HepG2 (cell line): ENCODE results near the gene BABAM2. TPM values are rescaled to one million over a fixed set of nuclear protein-coding genes. Genes with fewer than 3 reads are reported as not detected.

Source experiments
- ATAC-seq: fragments of 200-7000 bp; cut with Tn5 transposase; 3 replicates; pipeline ENCODE4 v1.9.1; 2020; ENCODE audit warnings: mild to moderate bottlenecking, moderate library complexity
- BruUV-seq: library from RNA; stranded (reverse); fragments of 400-500 nt; replicated peaks from 2 replicates; lab custom pipeline; 2021; lab: Mats Ljungman, UMichigan
- CTCF ChIA-PET: fragments of 300-600 bp; formaldehyde crosslinking; extraction: SDS; loops from one replicate; lab custom pipeline; 2021; ENCODE audit warnings: low total read pairs, inconsistent platforms, low intra/inter-chr PET ratio; lab: Yijun Ruan, JAX
- POLR2A ChIA-PET: fragments of 350-600 bp; sonication (Branson Sonifier 250); formaldehyde crosslinking; loops from one replicate; lab custom pipeline; 2020; ENCODE audit warnings: antibody characterized with exemption, inconsistent platforms; lab: Yijun Ruan, JAX
- DNase-seq: peaks from one replicate; pipeline ENCODE4 v3.0.0-alpha.2; 2015; ENCODE audit warnings: low spot score
- FAIRE-seq: peaks from 3 replicates; lab custom pipeline; 2011; peaks lifted over from hg19 to GRCh38; lab: Jason Lieb, UNC
- H2AFZ ChIP-seq: one replicate; pipeline ENCODE4 v1.6.1; 2011; ENCODE audit warnings: low read length, inconsistent platforms
- H3K27ac ChIP-seq: fragments of 300-600 bp; 3 replicates; pipeline ENCODE4 v1.8.0; 2011; ENCODE audit warnings: mixed run types, mild to moderate bottlenecking, mixed read lengths, low read length, inconsistent platforms; ENCODE audit not compliant: insufficient read depth; ENCODE audit errors: extremely low read length
- H3K27me3 ChIP-seq, 2 experiments: fragments of 200-600 bp in 1 of 2; 2 replicates in 1 of 2; 3 replicates in 1 of 2; pipeline versions ENCODE4 v1.6.0 to v1.8.0; 2011; ENCODE audit warnings: low read length in 2 of 2, mild to moderate bottlenecking in 2 of 2, moderate library complexity in 2 of 2, inconsistent platforms in 1 of 2; ENCODE audit not compliant: insufficient read depth in 2 of 2, control insufficient read depth in 1 of 2
- H3K36me3 ChIP-seq, 2 experiments: fragments of 200-600 bp in 1 of 2; replicated peaks in 1 of 2; 2 replicates in 1 of 2; 3 replicates in 1 of 2; pipeline versions ENCODE4 v1.5.1 to v1.8.0; 2011; ENCODE audit warnings: low read length in 2 of 2, inconsistent platforms in 1 of 2; ENCODE audit not compliant: insufficient read depth in 2 of 2, control insufficient read depth in 1 of 2
- H3K4me1 ChIP-seq: 2 replicates; pipeline ENCODE4 v1.5.1; 2012; ENCODE audit warnings: low read length, inconsistent platforms; ENCODE audit not compliant: insufficient read depth
- H3K4me2 ChIP-seq: 2 replicates; pipeline ENCODE4 v1.6.0; 2011; ENCODE audit warnings: low read depth, low read length, inconsistent platforms
- H3K4me3 ChIP-seq, 3 experiments: fragments of 200-600 bp in 1 of 3; sonication (generic), shearing (Covaris generic) in 1 of 3; replicated peaks in 1 of 3; 2 replicates each; pipeline ENCODE4 v1.5.1; 2011 to 2016; ENCODE audit warnings: low read length in 3 of 3, inconsistent platforms in 2 of 3, low read depth in 2 of 3, mild to moderate bottlenecking in 2 of 3, control low read depth in 1 of 3, mixed read lengths in 1 of 3; ENCODE audit not compliant: insufficient read depth in 1 of 3
- H3K79me2 ChIP-seq: one replicate; pipeline ENCODE4 v1.6.1; 2011; ENCODE audit warnings: low read length, inconsistent platforms; ENCODE audit not compliant: insufficient read depth
- H3K9ac ChIP-seq: 2 replicates; pipeline ENCODE4 v1.6.0; 2011; ENCODE audit warnings: mild to moderate bottlenecking, low read depth, low read length, inconsistent platforms; ENCODE audit not compliant: insufficient read depth
- H3K9me3 ChIP-seq: 2 replicates; pipeline ENCODE4 v1.5.1; 2012; ENCODE audit warnings: mild to moderate bottlenecking, low read length
- H4K20me1 ChIP-seq: 2 replicates; pipeline ENCODE4 v1.6.0; 2011; ENCODE audit warnings: inconsistent platforms, mild to moderate bottlenecking, low read length, moderate library complexity; ENCODE audit not compliant: insufficient read depth
- ATF3 ChIP-seq: sonication (generic); formaldehyde crosslinking; IDR thresholded peaks from 2 replicates; pipeline ENCODE4 v1.4.0; 2020; ENCODE audit warnings: missing genetic modification reagents
- FOSL2 ChIP-seq: sonication (generic); formaldehyde crosslinking; IDR thresholded peaks from 2 replicates; pipeline ENCODE4 v1.4.0; 2020; ENCODE audit warnings: missing genetic modification reagents
- FOXO1 ChIP-seq: sonication (generic); formaldehyde crosslinking; IDR thresholded peaks from 2 replicates; pipeline ENCODE4 v1.4.0; 2020; ENCODE audit warnings: missing genetic modification reagents
- MAX ChIP-seq: IDR thresholded peaks from 2 replicates; pipeline ENCODE4 v1.6.1; 2012; ENCODE audit warnings: inconsistent platforms
- XBP1 ChIP-seq: sonication (generic); formaldehyde crosslinking; IDR thresholded peaks from 2 replicates; pipeline ENCODE4 v1.5.0; 2020; ENCODE audit warnings: missing genetic modification reagents
- ZKSCAN8 ChIP-seq: IDR thresholded peaks from 2 replicates; pipeline ENCODE4 v1.6.1; 2016; ENCODE audit warnings: borderline replicate concordance, missing genetic modification reagents, missing compliant biosample characterization
- ZNF232 ChIP-seq: sonication (generic); formaldehyde crosslinking; IDR thresholded peaks from 2 replicates; pipeline ENCODE4 v1.4.0; 2020; ENCODE audit warnings: missing genetic modification reagents, borderline replicate concordance
- ZNF414 ChIP-seq: sonication (generic); formaldehyde crosslinking; IDR thresholded peaks from 2 replicates; pipeline ENCODE4 v1.5.0; 2020; ENCODE audit warnings: missing genetic modification reagents
- ZNF652 ChIP-seq: IDR thresholded peaks from 2 replicates; pipeline ENCODE4 v1.6.1; 2016; ENCODE audit warnings: low read depth, borderline replicate concordance
- ZNF781 ChIP-seq: sonication (generic); formaldehyde crosslinking; IDR thresholded peaks from 2 replicates; pipeline ENCODE4 v1.5.1; 2020; ENCODE audit warnings: borderline replicate concordance, mild to moderate bottlenecking, missing genetic modification reagents; ENCODE audit errors: not compliant biosample characterization
- WGBS: methylation state at CpG from one replicate; pipeline ENCODE4 v1.1.6; 2017; ENCODE audit warnings: low lambda C conversion rate; 5-methylcytosine and 5-hydroxymethylcytosine counted together
- in situ Hi-C: cut with HindIII; loops from 2 replicates; pipeline ENCODE4 v1.10.0; 2017; ENCODE audit warnings: low pct_unique_long_range_greater_than_20kb; ENCODE audit not compliant: extremely low pct_ligation_motif_present
- intact Hi-C: fragments of 100-400 bp; cut with micrococcal nuclease; formaldehyde crosslinking; loops from one replicate; pipeline ENCODE4 v1.10.0; 2022; ENCODE audit not compliant: unreplicated experiment
- polyA plus RNA-seq, 8 experiments: library from polyadenylated mRNA; depleted of rRNA in 3 of 8; stranded (reverse) in 7 of 8; unstranded in 1 of 8; fragments of >200 nt; fragmentation: Illumina TruSeq in 4 of 8; extraction: Trizol in 4 of 8; gene quantifications; 2 replicates each; pipeline versions ENCODE4 v1.2.1 to v1.2.3, GENCODE V29; 2011 to 2016; ENCODE audit warnings: low read depth in 4 of 8, missing spikeins in 1 of 8, mixed read lengths in 1 of 8; ENCODE audit not compliant: insufficient read depth in 1 of 8
- total RNA-seq, 5 experiments: library from RNA; depleted of rRNA; stranded (reverse); fragments of >200 nt; fragmentation: Illumina TruSeq; extraction: Trizol; gene quantifications; 2 replicates each; pipeline ENCODE4 v1.2.3, GENCODE V29; 2016; ENCODE audit warnings: low read depth in 1 of 5
- TF ChIP-seq, protein P1 (sequence below): sonication (generic); formaldehyde crosslinking; IDR thresholded peaks from 2 replicates; pipeline ENCODE4 v1.4.0; 2020; ENCODE audit warnings: missing genetic modification reagents, borderline replicate concordance
- TF ChIP-seq, protein P2 (sequence below): sonication (generic); formaldehyde crosslinking; IDR thresholded peaks from 2 replicates; pipeline ENCODE4 v1.5.1; 2020; ENCODE audit warnings: mild to moderate bottlenecking, missing genetic modification reagents
- TF ChIP-seq, protein P3 (sequence below): sonication (generic); formaldehyde crosslinking; IDR thresholded peaks from 2 replicates; pipeline ENCODE4 v1.8.0; 2022; ENCODE audit warnings: mild to moderate bottlenecking, missing genetic modification reagents

The BABAM2 gene
- total and polyA plus RNA-seq, 2 of the 13 experiments (the other 11 are each of a cell fraction or from before 2014, with no cell fraction given), result 24.9 to 28.0 TPM

DNA sequence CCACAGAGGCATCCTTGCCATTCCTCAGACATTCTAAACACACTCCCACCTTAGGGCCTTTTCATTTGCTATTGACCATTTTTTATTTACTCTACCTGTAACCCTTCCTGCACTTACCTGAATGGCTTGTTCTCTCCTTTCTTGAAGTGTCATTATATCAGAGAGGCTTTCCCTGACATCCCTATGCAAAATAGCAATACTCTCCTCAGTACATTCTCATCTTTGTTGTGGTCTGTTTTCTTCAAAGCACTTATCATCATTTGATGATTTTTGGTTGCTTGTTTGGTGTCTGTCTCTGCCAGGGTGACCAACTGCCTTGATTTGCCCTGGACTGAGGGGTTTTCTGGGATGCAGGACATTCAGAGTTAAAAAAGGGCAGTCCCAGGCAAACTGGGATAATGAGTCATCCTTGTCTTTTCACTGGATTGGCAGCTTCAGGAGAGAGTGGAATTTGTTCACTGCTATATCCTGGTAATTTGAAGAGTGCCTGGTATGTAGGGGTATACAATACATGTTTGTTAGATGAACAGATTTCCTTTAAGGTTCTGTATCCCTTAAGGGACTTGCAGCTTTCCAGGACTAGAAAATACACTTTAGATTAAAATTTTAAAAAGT is 102.4 kb downstream of the BABAM2 start (continued):
- TF ChIP-seq, protein P1, sequence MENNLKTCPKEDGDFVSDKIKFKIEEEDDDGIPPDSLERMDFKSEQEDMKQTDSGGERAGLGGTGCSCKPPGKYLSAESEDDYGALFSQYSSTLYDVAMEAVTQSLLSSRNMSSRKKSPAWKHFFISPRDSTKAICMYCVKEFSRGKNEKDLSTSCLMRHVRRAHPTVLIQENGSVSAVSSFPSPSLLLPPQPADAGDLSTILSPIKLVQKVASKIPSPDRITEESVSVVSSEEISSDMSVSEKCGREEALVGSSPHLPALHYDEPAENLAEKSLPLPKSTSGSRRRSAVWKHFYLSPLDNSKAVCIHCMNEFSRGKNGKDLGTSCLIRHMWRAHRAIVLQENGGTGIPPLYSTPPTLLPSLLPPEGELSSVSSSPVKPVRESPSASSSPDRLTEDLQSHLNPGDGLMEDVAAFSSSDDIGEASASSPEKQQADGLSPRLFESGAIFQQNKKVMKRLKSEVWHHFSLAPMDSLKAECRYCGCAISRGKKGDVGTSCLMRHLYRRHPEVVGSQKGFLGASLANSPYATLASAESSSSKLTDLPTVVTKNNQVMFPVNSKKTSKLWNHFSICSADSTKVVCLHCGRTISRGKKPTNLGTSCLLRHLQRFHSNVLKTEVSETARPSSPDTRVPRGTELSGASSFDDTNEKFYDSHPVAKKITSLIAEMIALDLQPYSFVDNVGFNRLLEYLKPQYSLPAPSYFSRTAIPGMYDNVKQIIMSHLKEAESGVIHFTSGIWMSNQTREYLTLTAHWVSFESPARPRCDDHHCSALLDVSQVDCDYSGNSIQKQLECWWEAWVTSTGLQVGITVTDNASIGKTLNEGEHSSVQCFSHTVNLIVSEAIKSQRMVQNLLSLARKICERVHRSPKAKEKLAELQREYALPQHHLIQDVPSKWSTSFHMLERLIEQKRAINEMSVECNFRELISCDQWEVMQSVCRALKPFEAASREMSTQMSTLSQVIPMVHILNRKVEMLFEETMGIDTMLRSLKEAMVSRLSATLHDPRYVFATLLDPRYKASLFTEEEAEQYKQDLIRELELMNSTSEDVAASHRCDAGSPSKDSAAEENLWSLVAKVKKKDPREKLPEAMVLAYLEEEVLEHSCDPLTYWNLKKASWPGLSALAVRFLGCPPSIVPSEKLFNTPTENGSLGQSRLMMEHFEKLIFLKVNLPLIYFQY (CRISPR knock-in tag), result no peak
- TF ChIP-seq FOSL2 (CRISPR knock-in tag) (peak; percentile 84), ATF3 (CRISPR knock-in tag) (0 out of 2 replicates have a peak, but pooled peaks have one; percentile 17), ZNF652 (CRISPR knock-in tag) (peak; percentile 87)

GRCh38 chr2:27993402-27993787 is 102.9 kb downstream of the BABAM2 start:
- no peaks in the 10 kb centered on the region for H3K27me3 ChIP-seq
- CTCF ChIA-PET, result no interaction called here
- H3K36me3 ChIP-seq, result peaks cover 0 to 5% of the 10 kb centered on the region in 2 experiments; a peak in 1 of 5 replicates
- TF ChIP-seq, protein P2, sequence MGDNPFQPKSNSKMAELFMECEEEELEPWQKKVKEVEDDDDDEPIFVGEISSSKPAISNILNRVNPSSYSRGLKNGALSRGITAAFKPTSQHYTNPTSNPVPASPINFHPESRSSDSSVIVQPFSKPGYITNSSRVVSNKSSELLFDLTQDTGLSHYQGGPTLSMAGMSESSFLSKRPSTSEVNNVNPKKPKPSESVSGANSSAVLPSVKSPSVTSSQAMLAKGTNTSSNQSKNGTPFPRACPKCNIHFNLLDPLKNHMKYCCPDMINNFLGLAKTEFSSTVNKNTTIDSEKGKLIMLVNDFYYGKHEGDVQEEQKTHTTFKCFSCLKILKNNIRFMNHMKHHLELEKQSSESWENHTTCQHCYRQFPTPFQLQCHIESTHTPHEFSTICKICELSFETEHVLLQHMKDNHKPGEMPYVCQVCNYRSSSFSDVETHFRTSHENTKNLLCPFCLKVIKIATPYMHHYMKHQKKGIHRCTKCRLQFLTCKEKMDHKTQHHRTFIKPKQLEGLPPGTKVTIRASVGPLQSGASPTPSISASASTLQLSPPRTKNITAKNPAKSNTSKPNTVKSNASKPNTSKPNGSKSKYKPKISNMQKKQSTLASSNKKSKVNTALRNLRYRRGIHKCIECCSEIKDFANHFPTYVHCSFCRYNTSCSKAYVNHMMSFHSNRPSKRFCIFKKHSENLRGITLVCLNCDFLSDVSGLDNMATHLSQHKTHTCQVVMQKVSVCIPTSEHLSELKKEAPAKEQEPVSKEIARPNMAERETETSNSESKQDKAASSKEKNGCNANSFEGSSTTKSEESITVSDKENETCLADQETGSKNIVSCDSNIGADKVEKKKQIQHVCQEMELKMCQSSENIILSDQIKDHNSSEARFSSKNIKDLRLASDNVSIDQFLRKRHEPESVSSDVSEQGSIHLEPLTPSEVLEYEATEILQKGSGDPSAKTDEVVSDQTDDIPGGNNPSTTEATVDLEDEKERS (CRISPR knock-in tag), result no peak
- TF ChIP-seq, protein P3, sequence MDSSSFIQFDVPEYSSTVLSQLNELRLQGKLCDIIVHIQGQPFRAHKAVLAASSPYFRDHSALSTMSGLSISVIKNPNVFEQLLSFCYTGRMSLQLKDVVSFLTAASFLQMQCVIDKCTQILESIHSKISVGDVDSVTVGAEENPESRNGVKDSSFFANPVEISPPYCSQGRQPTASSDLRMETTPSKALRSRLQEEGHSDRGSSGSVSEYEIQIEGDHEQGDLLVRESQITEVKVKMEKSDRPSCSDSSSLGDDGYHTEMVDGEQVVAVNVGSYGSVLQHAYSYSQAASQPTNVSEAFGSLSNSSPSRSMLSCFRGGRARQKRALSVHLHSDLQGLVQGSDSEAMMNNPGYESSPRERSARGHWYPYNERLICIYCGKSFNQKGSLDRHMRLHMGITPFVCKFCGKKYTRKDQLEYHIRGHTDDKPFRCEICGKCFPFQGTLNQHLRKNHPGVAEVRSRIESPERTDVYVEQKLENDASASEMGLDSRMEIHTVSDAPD, result no peak
- TF ChIP-seq MAX (no peak), ZNF414 (CRISPR knock-in tag) (no peak), ZNF232 (CRISPR knock-in tag) (no peak), ZNF781 (CRISPR knock-in tag) (no peak), FOXO1 (no peak), XBP1 (CRISPR knock-in tag) (no peak), ZKSCAN8 (CRISPR knock-in tag) (no peak)
- TF ChIP-seq, all 625 proteins: peak for 0
- Histone ChIP-seq H3K79me2 (no peaks in the 10 kb centered on the region), H4K20me1 (no peaks in the 10 kb centered on the region), H3K27ac (no peak overlapping the region), H3K9ac (no peak overlapping the region), H3K4me2 (no peak overlapping the region), H3K9me3 (no peaks in the 10 kb centered on the region), H2AFZ (no peak overlapping the region), H3K4me1 (peaks cover 6% of the 10 kb centered on the region; the same call in 1 of the 2 replicates), H3K4me3 (no peak overlapping the region)
- no TSS peak for BruUV-seq
- in situ Hi-C loops, result no loop called here
- WGBS, result 91% methylated on average over 1 of the region's 1 CpG
- FAIRE-seq (no peak), DNase-seq (no peak), ATAC-seq (no peak)
- intact Hi-C loops, result no loop called here
- POLR2A ChIA-PET, result no interaction called here
